ENCODE data around the gene GSTO2.

GSTO2 gene

DNA sequence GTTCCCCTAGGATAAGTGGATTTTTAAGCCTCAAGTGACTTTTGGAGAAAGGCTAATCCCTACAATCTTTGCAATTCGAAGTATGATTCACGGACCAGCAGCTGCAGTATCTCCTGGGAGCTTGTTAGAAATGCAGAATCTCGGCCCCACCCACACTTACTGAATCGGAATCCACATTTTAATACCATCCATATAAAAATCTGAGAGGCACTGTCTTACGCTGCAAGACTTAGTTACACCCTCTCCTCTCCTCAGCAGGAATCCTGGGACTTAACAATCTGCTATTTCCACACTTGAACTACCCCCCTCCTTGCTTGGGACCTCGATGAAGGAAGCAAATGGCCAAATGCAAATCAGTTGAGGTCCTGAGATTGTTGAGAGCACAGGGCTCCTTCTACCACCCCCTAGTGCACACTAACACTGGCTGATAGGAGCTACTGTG, 48.3 kb downstream of the GSTO2 start:
- peak; percentile 52 for DNase-seq (ENCODE audit: extremely low read depth, low read depth)
- TF ChIP-seq, protein P1, sequence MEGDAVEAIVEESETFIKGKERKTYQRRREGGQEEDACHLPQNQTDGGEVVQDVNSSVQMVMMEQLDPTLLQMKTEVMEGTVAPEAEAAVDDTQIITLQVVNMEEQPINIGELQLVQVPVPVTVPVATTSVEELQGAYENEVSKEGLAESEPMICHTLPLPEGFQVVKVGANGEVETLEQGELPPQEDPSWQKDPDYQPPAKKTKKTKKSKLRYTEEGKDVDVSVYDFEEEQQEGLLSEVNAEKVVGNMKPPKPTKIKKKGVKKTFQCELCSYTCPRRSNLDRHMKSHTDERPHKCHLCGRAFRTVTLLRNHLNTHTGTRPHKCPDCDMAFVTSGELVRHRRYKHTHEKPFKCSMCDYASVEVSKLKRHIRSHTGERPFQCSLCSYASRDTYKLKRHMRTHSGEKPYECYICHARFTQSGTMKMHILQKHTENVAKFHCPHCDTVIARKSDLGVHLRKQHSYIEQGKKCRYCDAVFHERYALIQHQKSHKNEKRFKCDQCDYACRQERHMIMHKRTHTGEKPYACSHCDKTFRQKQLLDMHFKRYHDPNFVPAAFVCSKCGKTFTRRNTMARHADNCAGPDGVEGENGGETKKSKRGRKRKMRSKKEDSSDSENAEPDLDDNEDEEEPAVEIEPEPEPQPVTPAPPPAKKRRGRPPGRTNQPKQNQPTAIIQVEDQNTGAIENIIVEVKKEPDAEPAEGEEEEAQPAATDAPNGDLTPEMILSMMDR (IDR thresholded peaks at IDR 0.05; ENCODE audit: low read depth, low read length) = no peak; the same call in 1 of the 2 replicates

- no peak for DNase-seq (ENCODE audit: extremely low read depth, low read depth)
- TF ChIP-seq, protein P1 (IDR thresholded peaks at IDR 0.05; ENCODE audit: low read depth, low read length) = no peak
Measured at GRCh38 chr10:104317726-104318299, 48.8 kb downstream of the GSTO2 start.

- TF ChIP-seq, protein P1 (IDR thresholded peaks at IDR 0.05; ENCODE audit: low read depth, low read length) = no peak
Measured at GRCh38 chr10:104318326-104318725, 49.3 kb downstream of the GSTO2 start.

GRCh38 chr10:104318810-104319741, 50.1 kb downstream of the GSTO2 start:
- no peak for DNase-seq (ENCODE audit: extremely low read depth, low read depth)
- TF ChIP-seq, protein P1 (IDR thresholded peaks at IDR 0.05; ENCODE audit: low read depth, low read length) = no peak

More at GRCh38 chr10:104318326-104318725, 49.3 kb downstream of the GSTO2 start:
- DNase-seq (ENCODE audit: extremely low read depth, low read depth) = no peak

GRCh38 chr10:104321226-104321625, 52.2 kb downstream of the GSTO2 start:
- TF ChIP-seq, protein P1 (IDR thresholded peaks at IDR 0.05; ENCODE audit: low read depth, low read length) = no peak
- DNase-seq (ENCODE audit: extremely low read depth, low read depth) = no peak

- TF ChIP-seq, protein P1 (IDR thresholded peaks at IDR 0.05; ENCODE audit: low read depth, low read length) = no peak
- DNase-seq (ENCODE audit: extremely low read depth, low read depth) = no peak
Measured at GRCh38 chr10:104321725-104322415, 52.9 kb downstream of the GSTO2 start.

All from AG09319 (cell line).